ENCODE data around the gene RFTN1. TPM values are rescaled to one million over a fixed set of nuclear protein-coding genes. Genes with fewer than 3 reads are reported as not detected.

RFTN1 gene
- total and polyA plus RNA-seq, 4 donors: 4.4 to 20.4 (median 11.9) TPM

DNA sequence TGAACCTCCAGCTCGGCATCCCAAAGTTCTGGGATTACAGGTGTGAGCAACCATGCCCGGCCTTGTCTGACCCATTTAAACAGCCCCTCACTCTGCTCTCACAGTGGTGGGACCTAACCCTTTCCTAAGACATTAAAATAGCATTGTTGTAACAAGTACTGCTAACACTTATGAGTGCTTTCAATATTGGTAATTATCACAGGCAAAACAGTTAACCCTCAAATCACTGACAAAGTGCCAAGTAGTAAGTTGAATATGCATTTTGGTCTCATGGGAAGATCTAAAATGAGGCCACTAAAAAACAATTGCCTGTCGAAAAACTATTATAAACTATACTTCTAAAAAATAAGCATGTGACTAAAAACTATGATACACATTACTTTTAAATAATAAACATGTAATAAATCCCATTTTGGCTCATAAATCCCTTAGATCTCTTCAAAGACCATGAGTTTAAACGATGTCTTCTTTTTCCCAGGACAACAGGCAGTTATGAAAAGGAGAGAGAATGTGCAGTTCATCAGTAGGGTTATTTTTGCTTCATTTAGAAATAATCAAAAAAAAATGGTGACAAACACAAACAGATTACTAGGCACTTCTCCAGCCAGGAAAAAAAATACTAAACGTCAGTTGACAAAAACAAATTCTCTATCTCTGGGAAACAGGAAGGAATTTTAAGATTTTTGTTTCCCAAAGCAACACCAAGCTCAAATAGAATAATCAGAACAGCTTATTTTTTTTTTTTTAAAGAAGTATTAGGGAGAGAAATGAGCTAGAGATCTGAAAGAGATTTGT lies 95.4 kb downstream of the RFTN1 start:
- peaks cover 0 to 2% (median 0%) of the 10 kb centered on the region in 4 donors for H3K4me1 ChIP-seq (ENCODE audit: control insufficient read depth in 4 of 4, insufficient read depth in 4 of 4, low read length in 3 of 4)
- H3K4me3 ChIP-seq (ENCODE audit: low read depth in 1 of 3, low read length in 3 of 3): no peak overlapping the region
- TF ChIP-seq FOXA2 (IDR thresholded peaks at IDR 0.05) (no peak), YY1 (IDR thresholded peaks at IDR 0.05) (no peak), HNF4A (conservative IDR thresholded peaks at IDR 0.05) (no peak), NR2F2 (IDR thresholded peaks at IDR 0.05) (no peak), RAD21 (IDR thresholded peaks at IDR 0.05) (peak in 1 of 2 donors; percentile 20), TAF1 (conservative IDR thresholded peaks at IDR 0.05) (no peak)
- TF ChIP-seq, protein P1, sequence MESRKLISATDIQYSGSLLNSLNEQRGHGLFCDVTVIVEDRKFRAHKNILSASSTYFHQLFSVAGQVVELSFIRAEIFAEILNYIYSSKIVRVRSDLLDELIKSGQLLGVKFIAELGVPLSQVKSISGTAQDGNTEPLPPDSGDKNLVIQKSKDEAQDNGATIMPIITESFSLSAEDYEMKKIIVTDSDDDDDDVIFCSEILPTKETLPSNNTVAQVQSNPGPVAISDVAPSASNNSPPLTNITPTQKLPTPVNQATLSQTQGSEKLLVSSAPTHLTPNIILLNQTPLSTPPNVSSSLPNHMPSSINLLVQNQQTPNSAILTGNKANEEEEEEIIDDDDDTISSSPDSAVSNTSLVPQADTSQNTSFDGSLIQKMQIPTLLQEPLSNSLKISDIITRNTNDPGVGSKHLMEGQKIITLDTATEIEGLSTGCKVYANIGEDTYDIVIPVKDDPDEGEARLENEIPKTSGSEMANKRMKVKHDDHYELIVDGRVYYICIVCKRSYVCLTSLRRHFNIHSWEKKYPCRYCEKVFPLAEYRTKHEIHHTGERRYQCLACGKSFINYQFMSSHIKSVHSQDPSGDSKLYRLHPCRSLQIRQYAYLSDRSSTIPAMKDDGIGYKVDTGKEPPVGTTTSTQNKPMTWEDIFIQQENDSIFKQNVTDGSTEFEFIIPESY (IDR thresholded peaks at IDR 0.05): no peak
- H3K9me3 ChIP-seq (ENCODE audit: control insufficient read depth in 4 of 4, low read length in 3 of 4): no peaks in the 10 kb centered on the region
- no peaks in the 10 kb centered on the region for H3K36me3 ChIP-seq (ENCODE audit: control insufficient read depth in 4 of 4, insufficient read depth in 3 of 4, low read depth in 1 of 4, low read length in 3 of 4)
- no peak overlapping the region for H3K9ac ChIP-seq (ENCODE audit: low read depth in 1 of 2, low read length in 2 of 2)
- DNase-seq (ENCODE audit: low spot score): no peak
- H3K27me3 ChIP-seq (ENCODE audit: control insufficient read depth in 4 of 4, insufficient read depth in 4 of 4, low read length in 3 of 4): no peaks in the 10 kb centered on the region
- no peak overlapping the region for H3K27ac ChIP-seq (ENCODE audit: low read depth in 1 of 2, low read length in 2 of 2)
- 79% methylated on average over 5 of the region's 5 CpGs for WGBS

DNA sequence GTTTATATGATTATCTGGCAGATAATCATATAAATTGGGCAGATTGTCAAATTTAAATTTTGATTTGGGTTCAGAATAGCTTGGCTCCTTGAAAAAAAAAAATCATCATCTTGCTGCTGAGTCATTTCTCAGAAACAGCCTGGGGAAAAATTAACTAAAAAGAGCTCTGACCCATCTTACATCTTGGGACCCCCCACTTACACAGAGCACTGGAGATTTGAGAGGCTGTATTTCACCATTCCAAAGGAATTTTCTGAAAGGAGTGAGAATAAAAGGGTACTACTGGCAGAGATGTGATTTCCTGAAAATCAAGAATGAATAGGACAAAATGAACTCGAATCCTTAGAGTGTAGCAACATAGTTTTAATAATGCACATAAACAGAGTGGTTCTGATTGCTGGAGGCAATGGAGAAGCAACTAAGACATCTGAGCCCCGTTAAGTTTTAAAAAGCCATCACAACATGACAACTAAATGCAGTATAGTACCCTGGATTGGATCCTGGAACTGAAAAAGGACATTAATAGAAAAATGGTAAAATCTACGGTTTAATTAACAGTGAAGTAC lies 97.5 kb downstream of the RFTN1 start:
- Histone ChIP-seq H3K36me3 (ENCODE audit: control insufficient read depth in 4 of 4, insufficient read depth in 3 of 4, low read depth in 1 of 4, low read length in 3 of 4) (no peaks in the 10 kb centered on the region), H3K9me3 (ENCODE audit: control insufficient read depth in 4 of 4, low read length in 3 of 4) (no peaks in the 10 kb centered on the region), H3K27ac (ENCODE audit: low read depth in 1 of 2, low read length in 2 of 2) (no peak overlapping the region), H3K27me3 (ENCODE audit: control insufficient read depth in 4 of 4, insufficient read depth in 4 of 4, low read length in 3 of 4) (no peaks in the 10 kb centered on the region), H3K4me1 (ENCODE audit: control insufficient read depth in 4 of 4, insufficient read depth in 4 of 4, low read length in 3 of 4) (peaks cover 0 to 2% (median 0%) of the 10 kb centered on the region in 4 donors), H3K4me3 (ENCODE audit: low read depth in 1 of 3, low read length in 3 of 3) (no peak overlapping the region), H3K9ac (ENCODE audit: low read depth in 1 of 2, low read length in 2 of 2) (no peak overlapping the region)
- DNase-seq (ENCODE audit: low spot score): no peak
- 94% methylated on average over 3 of the region's 3 CpGs for WGBS
- TF ChIP-seq SP1 (IDR thresholded peaks at IDR 0.05) (no peak), RXRA (IDR thresholded peaks at IDR 0.05) (no peak), YY1 (IDR thresholded peaks at IDR 0.05) (no peak), JUND (IDR thresholded peaks at IDR 0.05) (no peak), HNF4G (IDR thresholded peaks at IDR 0.05) (no peak), NR2F2 (IDR thresholded peaks at IDR 0.05) (no peak), GABPA (IDR thresholded peaks at IDR 0.05 in 1 of 2, conservative IDR thresholded peaks at IDR 0.05 in 1 of 2) (no peak), TAF1 (conservative IDR thresholded peaks at IDR 0.05) (no peak), HNF4A (conservative IDR thresholded peaks at IDR 0.05) (no peak), FOXA2 (IDR thresholded peaks at IDR 0.05) (no peak), RAD21 (IDR thresholded peaks at IDR 0.05) (no peak), FOXA1 (IDR thresholded peaks at IDR 0.05) (no peak)
- TF ChIP-seq, protein P1 (IDR thresholded peaks at IDR 0.05): no peak
- TF ChIP-seq, protein P2, sequence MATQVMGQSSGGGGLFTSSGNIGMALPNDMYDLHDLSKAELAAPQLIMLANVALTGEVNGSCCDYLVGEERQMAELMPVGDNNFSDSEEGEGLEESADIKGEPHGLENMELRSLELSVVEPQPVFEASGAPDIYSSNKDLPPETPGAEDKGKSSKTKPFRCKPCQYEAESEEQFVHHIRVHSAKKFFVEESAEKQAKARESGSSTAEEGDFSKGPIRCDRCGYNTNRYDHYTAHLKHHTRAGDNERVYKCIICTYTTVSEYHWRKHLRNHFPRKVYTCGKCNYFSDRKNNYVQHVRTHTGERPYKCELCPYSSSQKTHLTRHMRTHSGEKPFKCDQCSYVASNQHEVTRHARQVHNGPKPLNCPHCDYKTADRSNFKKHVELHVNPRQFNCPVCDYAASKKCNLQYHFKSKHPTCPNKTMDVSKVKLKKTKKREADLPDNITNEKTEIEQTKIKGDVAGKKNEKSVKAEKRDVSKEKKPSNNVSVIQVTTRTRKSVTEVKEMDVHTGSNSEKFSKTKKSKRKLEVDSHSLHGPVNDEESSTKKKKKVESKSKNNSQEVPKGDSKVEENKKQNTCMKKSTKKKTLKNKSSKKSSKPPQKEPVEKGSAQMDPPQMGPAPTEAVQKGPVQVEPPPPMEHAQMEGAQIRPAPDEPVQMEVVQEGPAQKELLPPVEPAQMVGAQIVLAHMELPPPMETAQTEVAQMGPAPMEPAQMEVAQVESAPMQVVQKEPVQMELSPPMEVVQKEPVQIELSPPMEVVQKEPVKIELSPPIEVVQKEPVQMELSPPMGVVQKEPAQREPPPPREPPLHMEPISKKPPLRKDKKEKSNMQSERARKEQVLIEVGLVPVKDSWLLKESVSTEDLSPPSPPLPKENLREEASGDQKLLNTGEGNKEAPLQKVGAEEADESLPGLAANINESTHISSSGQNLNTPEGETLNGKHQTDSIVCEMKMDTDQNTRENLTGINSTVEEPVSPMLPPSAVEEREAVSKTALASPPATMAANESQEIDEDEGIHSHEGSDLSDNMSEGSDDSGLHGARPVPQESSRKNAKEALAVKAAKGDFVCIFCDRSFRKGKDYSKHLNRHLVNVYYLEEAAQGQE (IDR thresholded peaks at IDR 0.05): no peak
- TF ChIP-seq, protein P3, sequence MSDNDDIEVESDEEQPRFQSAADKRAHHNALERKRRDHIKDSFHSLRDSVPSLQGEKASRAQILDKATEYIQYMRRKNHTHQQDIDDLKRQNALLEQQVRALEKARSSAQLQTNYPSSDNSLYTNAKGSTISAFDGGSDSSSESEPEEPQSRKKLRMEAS (IDR thresholded peaks at IDR 0.05): no peak
- TF ChIP-seq, protein P4, sequence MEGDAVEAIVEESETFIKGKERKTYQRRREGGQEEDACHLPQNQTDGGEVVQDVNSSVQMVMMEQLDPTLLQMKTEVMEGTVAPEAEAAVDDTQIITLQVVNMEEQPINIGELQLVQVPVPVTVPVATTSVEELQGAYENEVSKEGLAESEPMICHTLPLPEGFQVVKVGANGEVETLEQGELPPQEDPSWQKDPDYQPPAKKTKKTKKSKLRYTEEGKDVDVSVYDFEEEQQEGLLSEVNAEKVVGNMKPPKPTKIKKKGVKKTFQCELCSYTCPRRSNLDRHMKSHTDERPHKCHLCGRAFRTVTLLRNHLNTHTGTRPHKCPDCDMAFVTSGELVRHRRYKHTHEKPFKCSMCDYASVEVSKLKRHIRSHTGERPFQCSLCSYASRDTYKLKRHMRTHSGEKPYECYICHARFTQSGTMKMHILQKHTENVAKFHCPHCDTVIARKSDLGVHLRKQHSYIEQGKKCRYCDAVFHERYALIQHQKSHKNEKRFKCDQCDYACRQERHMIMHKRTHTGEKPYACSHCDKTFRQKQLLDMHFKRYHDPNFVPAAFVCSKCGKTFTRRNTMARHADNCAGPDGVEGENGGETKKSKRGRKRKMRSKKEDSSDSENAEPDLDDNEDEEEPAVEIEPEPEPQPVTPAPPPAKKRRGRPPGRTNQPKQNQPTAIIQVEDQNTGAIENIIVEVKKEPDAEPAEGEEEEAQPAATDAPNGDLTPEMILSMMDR (IDR thresholded peaks at IDR 0.05; ENCODE audit: low read depth, low read length, missing input control): no peak
- TF ChIP-seq, protein P5, sequence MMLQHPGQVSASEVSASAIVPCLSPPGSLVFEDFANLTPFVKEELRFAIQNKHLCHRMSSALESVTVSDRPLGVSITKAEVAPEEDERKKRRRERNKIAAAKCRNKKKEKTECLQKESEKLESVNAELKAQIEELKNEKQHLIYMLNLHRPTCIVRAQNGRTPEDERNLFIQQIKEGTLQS (IDR thresholded peaks at IDR 0.05): no peak

All from liver (tissue), 9 donors.